Thoracic aorta (tissue), 2 donors: ENCODE results near the gene SRGN. TPM values are rescaled to one million over a fixed set of nuclear protein-coding genes. Genes with fewer than 3 reads are reported as not detected.
"Not testable (repeated sequence)": the region's sequence is repeated elsewhere in the genome, so short reads cannot be mapped to it uniquely, and the experiment has no call there.

ENCODE experiments used
- ATAC-seq: fragments of 150-250 bp; one replicate; pipeline ENCODE4 v1.8.0; 2017; ENCODE audit warnings: low read depth; ENCODE audit not compliant: insufficient number of reproducible peaks, low FRiP score
- DNase-seq: peaks from one replicate; pipeline ENCODE4 v3.0.0-alpha.2; 2020; ENCODE audit warnings: low spot score
- H3K27ac ChIP-seq, 2 donors: fragments of 200-600 bp; sonication (generic); 1 replicate in 1 of 2; 2 replicates in 1 of 2; pipeline ENCODE4 v1.5.1; 2016; ENCODE audit warnings: mild to moderate bottlenecking in 2 of 2, moderate library complexity in 2 of 2
- H3K27me3 ChIP-seq: fragments of 200-600 bp; sonication (generic); replicated peaks from 2 replicates; pipeline ENCODE4 v1.6.0; 2016; ENCODE audit warnings: mild to moderate bottlenecking; ENCODE audit not compliant: insufficient read depth
- H3K36me3 ChIP-seq: fragments of 200-600 bp; sonication (generic); one replicate; pipeline ENCODE4 v1.5.1; 2016
- H3K4me1 ChIP-seq, 2 donors: fragments of 200-600 bp; sonication (generic); 1 replicate in 1 of 2; 2 replicates in 1 of 2; pipeline versions ENCODE4 v1.5.1 to v1.6.0; 2016; ENCODE audit warnings: low read depth in 2 of 2, mild to moderate bottlenecking in 1 of 2; ENCODE audit not compliant: control insufficient read depth in 1 of 2
- H3K4me3 ChIP-seq: fragments of 200-600 bp; sonication (generic); 2 replicates; pipeline ENCODE4 v1.5.1; 2016; ENCODE audit warnings: mild to moderate bottlenecking
- H3K9me3 ChIP-seq: fragments of 200-600 bp; sonication (generic); 2 replicates; pipeline ENCODE4 v1.5.1; 2016
- total RNA-seq, 2 donors: library from RNA; depleted of rRNA; stranded (reverse); fragments of >200 nt; gene quantifications; one replicate each; pipeline versions ENCODE4 v1.1.0 to v1.2.3, GENCODE V29; 2016
- TF ChIP-seq, protein P1 (sequence below): fragments of 200-600 bp; sonication (generic); IDR thresholded peaks from one replicate; pipeline ENCODE4 v1.5.1; 2019; ENCODE audit warnings: antibody characterized with exemption

SRGN gene
- total RNA-seq, 2 donors from 2014 or later: 200 to 227 TPM

DNA sequence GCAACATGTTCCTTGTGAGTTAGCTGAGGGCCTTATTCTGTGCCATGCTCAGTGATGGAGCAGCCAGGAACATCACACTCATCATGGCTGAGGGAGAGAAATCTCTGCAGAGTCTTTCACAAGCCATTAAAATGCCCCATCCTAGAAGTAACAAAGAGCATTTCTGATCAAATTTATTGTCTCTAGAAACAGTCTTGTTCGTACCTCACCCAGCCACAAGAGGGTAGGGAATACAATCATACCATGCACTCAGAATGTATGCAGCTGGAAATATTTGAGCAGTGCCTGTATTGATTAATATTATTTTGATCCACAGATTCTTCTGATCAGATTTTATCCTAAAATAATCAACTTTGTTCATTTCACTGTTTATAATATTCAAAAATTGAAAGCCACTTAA, 53.4 kb downstream of the SRGN start:
- no peak for DNase-seq
- H3K4me1 ChIP-seq: peaks cover 0 to 3% of the 10 kb centered on the region in 2 donors
- H3K9me3 ChIP-seq: no peaks in the 10 kb centered on the region
- TF ChIP-seq, protein P1, sequence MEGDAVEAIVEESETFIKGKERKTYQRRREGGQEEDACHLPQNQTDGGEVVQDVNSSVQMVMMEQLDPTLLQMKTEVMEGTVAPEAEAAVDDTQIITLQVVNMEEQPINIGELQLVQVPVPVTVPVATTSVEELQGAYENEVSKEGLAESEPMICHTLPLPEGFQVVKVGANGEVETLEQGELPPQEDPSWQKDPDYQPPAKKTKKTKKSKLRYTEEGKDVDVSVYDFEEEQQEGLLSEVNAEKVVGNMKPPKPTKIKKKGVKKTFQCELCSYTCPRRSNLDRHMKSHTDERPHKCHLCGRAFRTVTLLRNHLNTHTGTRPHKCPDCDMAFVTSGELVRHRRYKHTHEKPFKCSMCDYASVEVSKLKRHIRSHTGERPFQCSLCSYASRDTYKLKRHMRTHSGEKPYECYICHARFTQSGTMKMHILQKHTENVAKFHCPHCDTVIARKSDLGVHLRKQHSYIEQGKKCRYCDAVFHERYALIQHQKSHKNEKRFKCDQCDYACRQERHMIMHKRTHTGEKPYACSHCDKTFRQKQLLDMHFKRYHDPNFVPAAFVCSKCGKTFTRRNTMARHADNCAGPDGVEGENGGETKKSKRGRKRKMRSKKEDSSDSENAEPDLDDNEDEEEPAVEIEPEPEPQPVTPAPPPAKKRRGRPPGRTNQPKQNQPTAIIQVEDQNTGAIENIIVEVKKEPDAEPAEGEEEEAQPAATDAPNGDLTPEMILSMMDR: no peak
- no peak overlapping the region for H3K27ac ChIP-seq
- H3K36me3 ChIP-seq: no peaks in the 10 kb centered on the region
- no peak overlapping the region for H3K4me3 ChIP-seq
- H3K27me3 ChIP-seq: no peaks in the 10 kb centered on the region
- ATAC-seq: no peak

DNA sequence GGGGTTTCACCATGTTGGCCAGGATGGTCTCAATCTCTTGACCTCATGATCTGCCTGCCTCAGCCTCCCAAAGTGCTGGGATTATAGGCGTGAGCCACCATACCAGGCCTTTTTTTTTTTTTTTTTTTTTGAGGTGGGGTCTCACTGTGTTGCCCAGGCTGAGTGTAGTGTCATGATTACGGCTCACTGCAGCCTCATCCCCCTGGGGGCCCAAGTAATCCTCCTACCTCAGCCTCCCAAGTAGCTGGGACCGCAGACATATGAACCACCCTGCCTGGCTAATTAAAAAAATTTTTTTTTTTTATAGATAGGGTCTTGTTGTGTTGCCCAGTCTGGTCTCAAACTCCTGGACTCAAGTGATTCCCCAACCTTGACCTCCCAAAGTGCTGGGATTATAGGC, 54.2 kb downstream of the SRGN start:
- H3K4me3 ChIP-seq, H3K27me3 ChIP-seq, H3K36me3 ChIP-seq, DNase-seq, H3K9me3 ChIP-seq, H3K27ac ChIP-seq, H3K4me1 ChIP-seq, ATAC-seq: not testable (repeated sequence)

DNA sequence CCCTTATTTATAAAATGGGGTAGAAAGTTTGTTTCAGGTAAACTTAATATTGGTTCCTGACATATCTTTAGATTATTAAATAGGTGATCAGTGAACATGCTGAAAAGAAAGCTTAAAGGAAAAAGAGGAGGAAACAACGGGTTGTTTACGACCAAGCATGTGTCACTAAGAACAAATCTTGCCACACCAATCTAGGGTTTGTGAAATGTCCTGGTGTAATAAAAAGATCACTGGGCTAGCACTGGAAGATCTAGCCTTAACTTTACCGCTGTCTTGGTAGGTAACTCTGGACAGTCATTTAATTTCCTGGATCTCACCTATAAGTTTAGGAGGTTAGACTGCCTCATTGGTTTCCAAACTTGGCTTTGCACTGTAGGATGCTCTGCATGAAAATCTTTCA, 55.1 kb downstream of the SRGN start:
- Histone ChIP-seq H3K36me3 (no peaks in the 10 kb centered on the region), H3K4me3 (no peak overlapping the region), H3K4me1 (peaks cover 0 to 7% of the 10 kb centered on the region in 2 donors), H3K27ac (no peak overlapping the region), H3K27me3 (no peaks in the 10 kb centered on the region), H3K9me3 (no peaks in the 10 kb centered on the region)
- TF ChIP-seq, protein P1: no peak
- DNase-seq (no peak), ATAC-seq (no peak)

DNA sequence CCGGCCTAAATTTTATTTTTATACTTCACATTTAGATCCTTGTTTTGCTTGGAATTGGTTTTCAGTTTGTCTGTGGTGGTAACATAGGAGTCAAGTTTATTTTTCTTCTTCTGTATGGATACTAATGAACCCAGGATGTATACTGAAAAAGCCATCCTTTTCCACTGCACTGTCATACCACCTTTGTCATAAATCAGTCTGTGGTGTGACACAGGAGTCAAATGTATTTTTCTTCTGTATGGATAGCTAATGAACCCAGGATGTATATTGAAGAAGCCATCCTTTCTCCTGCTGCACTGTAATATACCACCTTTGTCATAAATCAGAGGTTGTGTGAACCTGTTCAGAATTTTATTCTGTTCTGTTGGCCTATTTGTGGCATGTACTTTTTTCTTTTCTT, 57.4 kb downstream of the SRGN start:
- Histone ChIP-seq H3K4me1 (peaks cover 0 to 7% of the 10 kb centered on the region in 2 donors), H3K9me3 (no peaks in the 10 kb centered on the region), H3K27ac (no peak overlapping the region), H3K27me3 (no peaks in the 10 kb centered on the region), H3K36me3 (no peaks in the 10 kb centered on the region), H3K4me3 (no peak overlapping the region)
- no peak for ATAC-seq
- TF ChIP-seq, protein P1: no peak
- no peak for DNase-seq

DNA sequence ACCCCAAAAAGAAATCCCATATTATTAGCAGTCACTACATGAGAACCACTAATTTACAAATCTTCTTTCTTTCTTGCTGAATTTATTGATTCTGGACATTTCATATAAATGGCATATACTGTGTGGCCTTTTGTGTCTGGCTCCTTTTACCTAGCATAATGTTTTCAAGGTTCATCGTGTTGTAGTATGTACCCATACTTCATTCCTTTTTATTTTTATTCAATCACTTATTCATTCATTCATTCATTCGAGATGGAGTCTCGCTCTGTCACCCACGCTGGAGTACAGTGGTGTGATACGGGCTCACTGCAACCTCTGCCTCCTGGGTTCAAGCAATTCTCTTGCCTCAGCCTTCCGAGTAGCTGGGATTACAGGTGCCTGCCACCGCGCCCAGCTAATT, 58.0 kb downstream of the SRGN start:
- H3K9me3 ChIP-seq: no peaks in the 10 kb centered on the region
- no peak overlapping the region for H3K27ac ChIP-seq
- H3K4me3 ChIP-seq: no peak overlapping the region
- no peaks in the 10 kb centered on the region for H3K36me3 ChIP-seq
- H3K4me1 ChIP-seq: peaks cover 0 to 7% of the 10 kb centered on the region in 2 donors
- H3K27me3 ChIP-seq: no peaks in the 10 kb centered on the region
- no peak for ATAC-seq
- TF ChIP-seq, protein P1: no peak
- no peak for DNase-seq

DNA sequence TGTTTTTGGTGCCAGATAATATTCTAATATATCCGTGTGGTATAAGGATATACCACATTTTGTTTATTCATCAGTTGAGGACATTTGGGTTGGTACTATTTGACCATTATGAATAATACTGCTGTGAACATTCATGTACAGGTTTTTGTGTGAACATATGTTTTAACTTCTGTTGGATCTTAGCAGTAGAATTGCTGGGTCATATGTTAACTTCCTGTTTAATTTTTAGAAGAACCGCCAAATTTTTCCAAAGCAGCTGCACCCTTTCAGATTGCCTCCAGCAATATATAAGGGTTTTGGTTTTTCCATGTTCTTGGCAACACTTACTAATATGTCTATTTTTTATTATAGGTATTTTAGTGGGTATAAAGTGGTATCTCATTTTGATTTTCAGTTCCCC, 58.9 kb downstream of the SRGN start:
- Histone ChIP-seq H3K4me1 (peaks cover 0 to 7% of the 10 kb centered on the region in 2 donors), H3K27me3 (no peaks in the 10 kb centered on the region), H3K27ac (no peak overlapping the region), H3K4me3 (no peak overlapping the region), H3K9me3 (no peaks in the 10 kb centered on the region), H3K36me3 (no peaks in the 10 kb centered on the region)
- TF ChIP-seq, protein P1: no peak
- ATAC-seq (no peak), DNase-seq (no peak)
